ENCODE data around the gene NUMA1.

GRCh38 chr11:71976551-71976950 is 103.8 kb downstream of the NUMA1 start:
- no peak for TF ChIP-seq SRF (CRISPR knock-in tag; IDR thresholded peaks at IDR 0.05)
- no peak for TF ChIP-seq KDM1A (IDR thresholded peaks at IDR 0.05)
- no peak for TF ChIP-seq EP300 (IDR thresholded peaks at IDR 0.05; ENCODE audit: low read length)
- no peak for TF ChIP-seq TGIF2 (CRISPR knock-in tag; IDR thresholded peaks at IDR 0.05)
- TF ChIP-seq BHLHE40 (IDR thresholded peaks at IDR 0.05; ENCODE audit: low read length) = no peak
- no peak for TF ChIP-seq CEBPB (tag; IDR thresholded peaks at IDR 0.05)
- TF ChIP-seq MTA2 (IDR thresholded peaks at IDR 0.05; ENCODE audit: low read depth) = no peak
- no peak for TF ChIP-seq CREB1 (IDR thresholded peaks at IDR 0.05)
- no peak for TF ChIP-seq CREB1 (CRISPR knock-in tag; IDR thresholded peaks at IDR 0.05)
- no peak for TF ChIP-seq NR3C1 (CRISPR knock-in tag; IDR thresholded peaks at IDR 0.05)
- TF ChIP-seq NFATC3 (IDR thresholded peaks at IDR 0.05) = no peak
- TF ChIP-seq DPF2 (IDR thresholded peaks at IDR 0.05) = no peak
- TF ChIP-seq, protein P1, sequence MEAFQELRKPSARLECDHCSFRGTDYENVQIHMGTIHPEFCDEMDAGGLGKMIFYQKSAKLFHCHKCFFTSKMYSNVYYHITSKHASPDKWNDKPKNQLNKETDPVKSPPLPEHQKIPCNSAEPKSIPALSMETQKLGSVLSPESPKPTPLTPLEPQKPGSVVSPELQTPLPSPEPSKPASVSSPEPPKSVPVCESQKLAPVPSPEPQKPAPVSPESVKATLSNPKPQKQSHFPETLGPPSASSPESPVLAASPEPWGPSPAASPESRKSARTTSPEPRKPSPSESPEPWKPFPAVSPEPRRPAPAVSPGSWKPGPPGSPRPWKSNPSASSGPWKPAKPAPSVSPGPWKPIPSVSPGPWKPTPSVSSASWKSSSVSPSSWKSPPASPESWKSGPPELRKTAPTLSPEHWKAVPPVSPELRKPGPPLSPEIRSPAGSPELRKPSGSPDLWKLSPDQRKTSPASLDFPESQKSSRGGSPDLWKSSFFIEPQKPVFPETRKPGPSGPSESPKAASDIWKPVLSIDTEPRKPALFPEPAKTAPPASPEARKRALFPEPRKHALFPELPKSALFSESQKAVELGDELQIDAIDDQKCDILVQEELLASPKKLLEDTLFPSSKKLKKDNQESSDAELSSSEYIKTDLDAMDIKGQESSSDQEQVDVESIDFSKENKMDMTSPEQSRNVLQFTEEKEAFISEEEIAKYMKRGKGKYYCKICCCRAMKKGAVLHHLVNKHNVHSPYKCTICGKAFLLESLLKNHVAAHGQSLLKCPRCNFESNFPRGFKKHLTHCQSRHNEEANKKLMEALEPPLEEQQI (IDR thresholded peaks at IDR 0.05) = no peak
- TF ChIP-seq FOXA1 (IDR thresholded peaks at IDR 0.05; ENCODE audit: borderline replicate concordance) = no peak
- no peak for TF ChIP-seq NCOA1 (IDR thresholded peaks at IDR 0.05; ENCODE audit: low read depth)

Measured in K562 (cell line).